CD4-positive, alpha-beta T cell treated with Interleukin-1 beta for 1 hour (primary cell): ENCODE measurements around the gene SEMA3A.

Experiments used
- DNase-seq, 2 donors: peaks; one replicate each; pipeline ENCODE4 v3.0.0-alpha.2; 2020 to 2022

Gene SEMA3A

DNA sequence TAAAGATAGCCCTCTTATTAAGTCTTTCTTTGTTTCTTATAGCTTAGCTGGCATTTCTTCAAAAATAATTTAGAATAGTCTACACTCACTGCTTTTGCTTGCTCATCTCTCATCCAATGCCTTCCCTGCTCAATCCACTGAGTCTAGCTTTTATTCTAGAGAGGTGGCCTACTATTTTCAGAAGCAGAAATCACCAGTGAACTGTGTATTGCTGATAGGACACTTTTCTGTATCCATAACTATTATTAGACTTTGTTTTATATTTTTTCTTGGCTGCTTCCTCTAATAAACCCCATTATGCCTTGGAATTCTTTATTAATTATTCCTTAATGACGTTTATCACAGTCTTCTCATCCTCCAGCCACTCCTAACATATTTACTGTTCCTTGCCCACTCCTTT is 206.8 kb downstream of the SEMA3A start:
- no peak for DNase-seq

DNA sequence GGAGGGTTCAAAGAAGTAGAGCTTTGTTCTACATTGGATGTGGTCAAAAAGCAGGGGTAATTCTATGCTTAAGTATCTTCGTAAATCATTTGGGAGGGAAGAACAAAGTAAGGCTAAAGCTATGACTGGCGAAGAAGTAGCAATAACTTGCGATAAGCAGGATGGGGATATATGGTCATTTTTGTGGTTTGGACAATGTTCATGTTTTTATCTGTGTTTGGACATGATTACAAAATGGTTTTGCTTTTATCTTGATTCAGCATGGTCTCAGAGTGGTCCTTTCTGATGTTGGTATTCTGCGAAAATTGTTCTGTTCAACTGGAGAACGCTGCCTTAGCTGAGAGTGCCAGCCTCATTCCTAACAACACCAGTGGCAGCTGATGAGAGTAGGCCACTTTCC is 208.8 kb downstream of the SEMA3A start:
- no peak for DNase-seq

DNA sequence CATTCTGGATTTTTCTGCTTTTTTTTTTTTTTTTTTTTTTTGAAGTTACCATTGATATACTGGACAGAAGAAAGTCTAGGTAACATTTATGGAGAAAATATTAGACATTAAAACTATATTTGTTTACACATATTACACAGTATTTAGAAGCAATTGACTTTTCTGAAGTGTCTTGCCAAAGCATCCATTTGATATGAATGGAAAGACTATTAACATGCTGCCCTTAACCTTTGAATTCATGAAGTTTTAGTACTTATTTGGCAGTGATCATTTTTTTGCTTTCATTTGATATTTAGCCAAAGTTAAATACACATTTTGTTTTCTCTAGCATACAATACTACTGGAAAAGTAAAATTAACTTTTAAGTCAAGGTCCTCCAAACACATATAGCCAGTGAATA is 210.0 kb downstream of the SEMA3A start:
- no peak for DNase-seq

DNA sequence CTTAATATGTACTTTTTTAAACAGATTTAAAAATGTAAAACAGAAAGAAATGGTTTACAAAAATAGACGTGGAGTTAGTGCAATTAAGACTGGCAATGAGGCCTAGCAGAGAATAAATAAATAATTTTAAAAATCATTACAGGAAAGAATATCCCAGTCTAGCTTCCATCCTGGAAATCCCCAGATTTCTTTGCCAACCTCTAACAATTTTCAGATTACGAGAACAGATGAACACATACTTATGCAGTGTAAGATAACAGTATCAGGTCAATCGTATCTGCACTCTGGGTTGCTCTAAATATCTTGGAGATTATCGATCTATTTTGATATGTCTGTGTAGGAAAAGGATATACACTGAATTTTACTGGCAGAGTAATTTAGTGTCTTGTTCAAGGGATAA is 210.5 kb downstream of the SEMA3A start:
- DNase-seq: no peak

DNA sequence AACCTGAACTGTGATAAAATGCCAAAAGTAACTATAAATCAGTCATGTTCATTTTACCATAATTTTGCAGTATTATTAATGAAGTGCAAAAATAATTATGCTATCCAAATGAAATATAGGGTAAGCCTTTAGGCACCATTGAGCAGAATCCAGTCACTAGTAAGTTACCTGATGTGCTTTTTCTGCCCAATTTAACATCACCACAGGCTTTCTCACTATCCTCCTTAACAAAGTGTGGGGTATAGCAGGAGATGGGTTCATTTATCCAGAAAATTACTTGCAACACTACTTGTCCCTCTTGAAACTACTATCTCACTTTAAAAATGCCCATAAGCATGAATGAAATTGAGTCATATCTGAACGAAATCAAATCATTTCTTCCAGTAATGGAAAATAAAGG is 211.0 kb downstream of the SEMA3A start:
- DNase-seq: no peak

DNA sequence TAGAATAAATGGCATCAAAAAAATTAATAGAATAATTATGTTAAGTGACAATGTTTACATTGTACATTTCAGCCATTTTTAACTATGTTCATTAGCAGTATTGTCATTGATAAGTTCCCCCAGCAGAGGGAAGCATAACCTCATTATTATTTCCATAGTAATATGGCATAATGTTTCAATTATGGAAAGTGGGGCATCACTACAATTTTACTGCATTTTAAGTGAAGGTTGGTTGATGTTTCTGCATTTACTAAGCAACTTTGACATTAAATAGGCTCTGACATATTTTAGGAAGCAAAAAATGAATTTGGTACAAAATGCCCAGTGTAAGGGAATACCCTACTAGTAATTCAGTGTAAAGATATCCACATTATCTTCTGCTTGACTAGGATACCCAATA is 218.3 kb downstream of the SEMA3A start:
- DNase-seq: peak in 1 of 2 donors; percentile 32

DNA sequence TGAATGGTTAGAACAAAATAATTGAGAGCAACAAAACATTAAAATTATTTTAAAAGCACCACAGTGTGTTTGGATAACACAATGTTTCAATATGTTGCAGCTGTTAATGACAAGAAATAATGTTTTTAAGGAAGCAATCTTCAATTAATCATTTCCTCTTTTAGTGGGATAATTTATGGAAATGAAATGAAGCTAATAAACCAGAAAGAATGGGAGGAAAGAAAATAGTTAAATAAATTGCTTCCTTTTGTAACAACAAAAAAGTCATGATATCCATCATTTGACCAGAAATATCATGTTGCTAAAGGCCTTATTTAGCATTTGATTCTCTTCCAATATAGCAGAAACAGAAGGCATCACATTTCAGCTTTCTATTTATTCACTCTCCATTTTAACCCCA is 224.5 kb downstream of the SEMA3A start:
- no peak for DNase-seq

DNA sequence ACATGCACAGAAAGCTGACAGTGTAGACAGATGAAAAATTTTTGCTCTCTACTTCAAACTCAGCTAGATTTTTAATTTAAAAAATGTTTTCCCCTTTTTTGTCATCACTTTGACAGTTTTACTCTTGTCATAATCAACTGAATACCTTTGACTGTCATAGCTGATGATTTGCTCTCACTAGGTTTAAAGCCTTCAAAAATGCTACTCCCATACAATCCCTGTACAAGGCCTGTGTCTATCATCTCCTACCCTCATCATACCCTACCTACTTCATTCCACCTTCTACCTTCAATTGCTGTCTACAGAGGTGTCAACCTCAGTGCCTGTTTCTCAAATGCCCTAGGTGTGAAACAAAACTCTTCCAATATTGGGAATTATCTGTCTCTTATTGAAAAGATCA is 230.3 kb downstream of the SEMA3A start:
- no peak for DNase-seq

DNA sequence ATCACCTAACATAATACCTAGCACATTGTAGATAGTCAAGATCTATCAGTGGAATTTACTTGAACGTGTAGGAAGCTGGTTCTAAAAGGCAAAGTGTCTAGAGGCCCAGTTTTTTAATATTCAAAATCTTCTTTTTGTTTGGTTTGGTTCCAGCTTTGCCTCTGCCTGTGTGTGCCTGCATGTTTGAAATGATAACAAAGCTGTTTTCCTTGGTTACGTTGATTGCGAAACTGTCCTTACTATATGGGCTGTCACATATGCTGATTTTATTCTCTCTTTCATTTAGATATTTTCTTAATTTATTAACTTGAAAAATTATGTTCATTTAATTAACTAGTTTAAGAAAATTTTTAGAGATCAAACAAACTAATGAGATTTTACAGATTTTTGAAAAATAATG is 237.3 kb downstream of the SEMA3A start:
- no peak for DNase-seq

DNA sequence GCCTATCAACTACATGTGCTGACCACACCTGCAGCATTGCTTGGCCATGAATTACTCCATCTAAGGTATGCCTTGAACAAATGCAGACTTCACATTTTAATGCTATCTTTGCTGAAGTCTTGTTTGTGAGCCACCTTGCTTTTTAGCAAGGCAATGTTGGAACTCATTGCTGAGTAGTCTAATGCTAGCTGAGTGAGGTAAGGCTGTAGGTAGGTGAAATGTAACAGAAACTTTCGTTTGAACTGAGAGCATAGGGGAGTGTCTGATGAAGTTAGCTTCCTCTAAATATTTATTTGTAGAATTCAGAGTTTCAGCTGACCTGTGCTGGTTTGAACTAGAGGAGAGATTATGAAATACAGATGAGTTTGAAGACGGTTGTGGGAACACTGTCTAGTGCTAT is 238.5 kb downstream of the SEMA3A start:
- DNase-seq: no peak

DNA sequence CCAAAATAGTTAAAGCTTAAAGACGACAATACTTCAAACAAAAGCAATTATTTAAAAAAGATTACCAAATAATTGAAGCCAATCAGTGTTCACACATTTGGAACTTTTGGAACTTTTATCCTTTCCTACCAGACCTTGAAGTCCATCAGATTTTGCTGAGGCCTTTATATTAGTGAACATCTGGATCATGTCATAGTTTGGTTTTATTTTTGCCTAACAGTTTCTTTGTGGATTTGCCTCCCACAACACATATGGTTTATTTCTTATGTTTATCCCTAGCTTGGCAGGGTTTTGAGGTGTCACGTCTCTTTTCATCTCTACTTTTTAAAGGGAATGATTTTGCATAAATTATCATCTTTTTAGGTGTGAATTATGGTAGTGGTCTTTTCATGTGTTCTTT is 242.4 kb downstream of the SEMA3A start:
- no peak for DNase-seq

DNA sequence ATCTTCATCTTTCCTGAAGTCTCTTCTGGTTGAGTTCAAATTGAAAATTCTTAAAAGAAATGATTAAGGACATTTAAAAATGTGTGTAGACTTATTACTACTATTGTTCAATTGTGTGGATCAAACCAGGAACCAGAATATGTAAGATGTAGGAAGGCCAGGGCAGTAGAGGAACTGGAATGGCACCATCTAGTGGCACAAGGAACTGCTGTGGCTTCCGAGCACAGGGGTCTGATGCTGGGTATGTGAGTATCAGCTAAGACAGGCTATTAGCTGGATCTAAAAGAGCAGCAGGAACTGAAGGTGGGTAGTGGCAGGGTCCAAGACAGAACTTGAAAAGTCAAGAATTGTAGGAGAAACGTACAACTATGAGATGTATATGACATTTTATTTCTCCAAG is 247.3 kb downstream of the SEMA3A start:
- DNase-seq: no peak

DNA sequence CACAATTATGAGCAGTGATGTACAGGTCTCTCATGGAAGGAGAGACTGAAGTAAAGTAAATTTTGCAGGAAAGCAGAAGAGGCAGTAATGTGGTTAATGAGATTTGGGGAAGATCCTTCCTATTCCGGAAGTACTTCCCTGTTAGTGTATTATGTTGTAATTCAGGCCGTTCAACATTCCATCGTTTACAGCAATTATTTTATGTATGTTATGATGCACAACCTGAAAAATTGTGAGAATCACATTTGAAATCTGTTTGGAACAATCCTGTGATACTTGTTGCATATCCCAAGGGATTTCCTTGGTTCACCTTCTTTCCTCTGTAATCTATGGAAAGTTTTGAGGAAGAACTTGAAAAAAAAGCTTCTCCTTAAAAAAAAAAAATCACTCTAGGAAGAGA is 247.8 kb downstream of the SEMA3A start:
- DNase-seq: no peak

DNA sequence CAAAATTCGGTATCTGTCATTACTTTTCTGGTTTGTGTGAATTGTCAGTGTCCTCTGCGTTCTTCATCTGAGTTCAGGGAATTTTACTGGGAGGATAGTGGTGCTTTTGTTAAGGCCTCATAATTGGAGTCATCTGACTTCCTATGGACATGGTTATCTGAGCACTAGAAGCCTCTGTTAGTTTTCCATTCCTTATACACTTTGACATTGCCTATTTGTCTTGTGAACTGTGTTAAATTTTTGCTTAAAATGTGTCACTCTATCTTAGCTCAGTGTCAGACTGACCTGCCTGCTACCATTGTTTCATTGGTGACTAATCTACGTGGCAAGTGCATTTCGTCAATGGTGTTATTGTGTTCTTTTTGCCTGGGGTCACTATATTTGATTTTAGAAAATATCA is 253.3 kb downstream of the SEMA3A start:
- DNase-seq: no peak

DNA sequence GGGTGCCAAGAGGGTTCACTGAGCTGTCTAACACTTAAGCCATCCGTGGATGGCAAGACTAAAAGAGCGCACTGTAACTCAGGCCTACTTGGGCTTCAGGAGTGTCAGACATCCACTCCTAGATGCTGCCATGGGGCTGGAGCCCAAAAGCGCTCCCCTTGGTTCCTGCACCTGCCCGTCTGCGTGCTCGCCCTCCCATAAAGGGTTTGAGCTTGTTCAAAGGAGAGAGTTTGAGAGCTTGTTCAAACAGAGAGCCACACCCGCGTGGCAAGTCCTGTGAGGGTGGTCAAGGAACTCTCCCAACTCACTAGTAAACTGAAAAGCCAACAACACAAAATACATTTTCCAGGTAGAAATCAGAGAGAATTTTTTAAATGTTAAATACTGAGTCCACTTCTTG is 256.7 kb downstream of the SEMA3A start:
- DNase-seq: no peak

DNA sequence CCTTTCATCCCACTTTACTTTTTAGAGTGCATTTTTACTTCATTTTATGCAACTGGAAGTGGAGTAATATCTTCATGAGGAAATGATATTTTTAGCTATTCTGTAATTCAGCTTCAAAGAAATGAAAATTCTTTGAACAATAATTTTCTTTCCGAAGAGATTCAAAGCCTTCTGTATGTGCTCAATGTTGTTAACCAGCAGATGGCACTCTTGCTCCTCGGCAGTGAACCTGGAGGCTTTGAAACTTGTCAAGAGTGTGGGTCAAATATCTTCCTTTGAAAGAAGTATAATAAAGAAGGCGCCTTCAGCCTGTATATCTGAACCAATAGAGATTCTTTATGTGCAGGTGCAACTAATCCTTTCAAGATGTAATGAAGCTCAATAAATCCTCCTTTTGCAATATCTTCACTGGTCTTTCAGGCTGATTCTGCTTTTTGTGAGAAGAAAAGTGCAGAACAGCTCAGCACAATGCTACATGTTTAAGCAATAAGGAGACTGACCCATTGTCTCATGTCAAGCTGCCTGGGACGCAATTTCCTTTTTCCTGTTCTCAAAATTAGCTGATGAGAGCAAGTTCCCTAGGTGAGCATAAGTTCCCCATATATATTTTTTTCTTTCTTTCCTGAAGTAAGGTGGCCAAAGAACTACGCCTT is 258.4 kb downstream of the SEMA3A start:
- DNase-seq: peak; percentile 26 to 42

DNA sequence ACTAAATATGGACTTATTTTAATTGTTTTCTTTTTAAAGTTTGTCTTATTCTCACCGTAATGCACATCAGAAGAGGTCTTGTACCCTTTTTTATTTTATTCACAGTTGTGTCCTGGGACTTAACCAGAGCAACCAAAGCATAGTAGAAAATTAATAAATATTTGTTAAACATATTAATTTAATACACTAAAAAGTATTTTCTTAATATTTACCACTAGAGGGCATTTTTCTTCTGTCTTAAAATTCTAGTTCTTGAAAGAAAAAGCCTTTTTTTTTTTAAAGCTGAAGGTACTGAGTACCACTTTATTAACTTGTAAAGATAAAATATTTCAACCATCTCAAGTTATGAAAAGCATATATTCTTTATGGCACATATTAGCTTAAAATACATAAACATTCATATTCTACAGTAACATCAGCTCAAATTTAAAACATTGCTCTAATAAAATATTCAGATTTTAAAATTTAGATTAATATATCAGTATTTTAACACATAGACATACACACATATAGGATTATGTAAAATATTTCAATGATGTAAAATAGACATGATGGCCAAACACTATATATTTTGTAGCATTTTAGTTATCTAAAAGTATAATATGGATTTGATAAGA is 260.4 kb downstream of the SEMA3A start:
- DNase-seq: no peak

DNA sequence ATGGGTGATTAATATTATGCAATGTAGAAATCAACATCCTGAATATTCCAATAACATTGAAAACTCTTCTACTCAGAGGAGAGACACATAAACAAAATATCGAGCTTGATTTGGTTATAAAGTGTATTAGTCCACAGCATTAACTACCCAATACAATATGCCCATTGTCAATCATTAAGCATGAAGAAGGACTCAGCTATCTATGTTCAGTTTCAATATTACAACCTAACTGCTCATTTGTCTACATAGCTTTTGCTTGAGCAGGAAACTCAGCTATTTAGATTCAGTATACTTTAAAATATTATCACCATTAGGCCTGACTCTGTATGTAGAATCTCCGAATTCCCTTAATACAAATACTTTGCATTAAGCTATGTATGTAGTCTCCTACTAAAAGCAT is 262.6 kb downstream of the SEMA3A start:
- no peak for DNase-seq

DNA sequence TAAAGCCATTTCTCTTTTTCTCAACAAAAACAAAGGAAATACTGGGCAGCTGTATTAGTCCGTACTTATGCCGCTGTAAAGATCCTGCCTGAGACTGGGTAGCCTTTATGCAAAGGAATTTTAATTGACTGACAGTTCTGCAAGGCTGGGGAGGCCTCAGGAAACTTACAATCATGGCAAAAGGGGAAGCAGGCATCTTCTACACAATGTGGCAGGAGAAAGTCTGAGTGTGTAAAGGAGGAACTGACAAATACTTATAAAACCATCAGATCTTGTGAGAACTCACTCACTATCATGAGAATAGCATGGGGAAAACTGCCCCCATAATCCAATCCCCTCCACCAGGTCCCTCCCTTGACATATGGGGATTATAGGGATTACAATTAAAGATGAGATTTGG is 264.3 kb downstream of the SEMA3A start:
- no peak for DNase-seq

DNA sequence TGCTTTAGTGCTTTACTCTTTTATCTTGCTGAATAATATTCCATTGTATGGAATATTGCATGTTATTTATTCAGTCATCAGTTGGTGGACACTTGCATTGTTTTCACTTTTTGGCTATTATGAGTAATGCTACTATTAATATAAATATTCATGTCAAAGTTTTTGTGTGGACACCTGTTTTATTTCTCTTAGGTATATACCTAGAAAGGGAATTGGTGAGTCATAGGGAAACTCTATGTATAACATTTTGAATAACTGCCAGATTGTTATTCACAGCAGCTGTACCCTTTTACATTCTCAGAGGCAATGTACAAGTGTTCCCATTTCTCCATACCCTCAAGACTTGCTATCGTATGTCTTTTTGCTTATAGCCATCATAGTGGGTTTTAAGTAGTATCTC is 268.7 kb downstream of the SEMA3A start:
- no peak for DNase-seq

DNA sequence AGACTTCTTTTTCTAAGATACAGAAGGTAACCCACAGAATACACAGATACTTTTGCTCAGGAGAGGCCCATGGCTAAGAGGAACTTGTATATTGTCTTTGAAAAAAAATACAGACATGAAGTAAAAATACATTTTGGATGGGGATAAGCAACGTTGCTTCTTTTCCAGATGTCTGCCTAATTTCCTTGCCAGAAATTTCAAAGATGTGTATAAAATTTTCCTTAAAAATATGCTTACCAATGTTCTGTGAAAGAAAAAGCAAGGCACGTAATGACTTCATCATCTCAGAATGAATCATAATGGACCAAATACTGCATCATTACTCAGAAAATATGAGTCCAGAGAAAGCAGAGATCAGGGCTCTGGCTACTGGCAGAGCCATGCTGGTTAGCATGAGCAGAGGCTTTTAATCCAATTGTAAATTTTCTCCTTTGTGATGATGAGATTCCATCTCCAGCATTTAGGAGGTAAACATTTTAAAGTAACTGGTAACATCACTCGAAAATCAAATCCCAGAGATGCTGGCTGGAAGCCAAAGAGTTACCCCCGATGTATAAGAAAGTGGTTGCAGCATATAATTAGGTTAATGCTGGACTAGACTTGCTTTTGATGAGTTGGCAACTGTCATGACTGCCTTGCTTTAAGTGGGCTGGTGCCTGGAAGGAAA is 272.5 kb downstream of the SEMA3A start:
- DNase-seq: no peak

DNA sequence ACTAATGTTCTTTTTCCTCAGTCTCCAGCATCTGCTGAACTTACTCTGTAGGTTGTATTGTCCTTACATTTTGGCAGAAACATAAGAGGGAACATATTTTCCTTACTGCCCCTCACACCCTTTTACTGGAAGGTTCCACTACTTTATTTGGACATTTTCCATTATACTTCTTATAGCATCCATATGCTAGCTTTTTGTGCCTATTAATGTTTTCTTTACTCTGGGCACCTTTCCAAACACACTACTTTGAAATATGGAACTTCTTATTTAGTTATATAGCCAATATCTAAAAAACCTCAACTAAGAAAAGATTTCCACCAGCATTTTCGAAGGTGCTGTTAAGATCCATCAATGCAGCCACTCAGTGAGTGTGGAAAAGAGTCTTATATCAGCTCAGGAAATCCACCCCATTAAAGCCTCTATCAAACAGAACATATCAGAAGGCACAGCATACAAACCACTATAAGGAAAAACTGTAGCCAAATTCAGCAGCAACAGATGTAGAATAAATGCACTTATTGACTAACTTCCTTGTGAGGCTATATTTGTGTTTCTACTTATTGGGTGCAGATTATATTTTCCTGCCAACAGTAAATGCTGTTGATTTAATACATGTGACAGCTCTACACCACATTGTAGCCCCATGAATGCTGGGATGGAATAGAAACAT is 273.2 kb downstream of the SEMA3A start:
- DNase-seq: no peak

DNA sequence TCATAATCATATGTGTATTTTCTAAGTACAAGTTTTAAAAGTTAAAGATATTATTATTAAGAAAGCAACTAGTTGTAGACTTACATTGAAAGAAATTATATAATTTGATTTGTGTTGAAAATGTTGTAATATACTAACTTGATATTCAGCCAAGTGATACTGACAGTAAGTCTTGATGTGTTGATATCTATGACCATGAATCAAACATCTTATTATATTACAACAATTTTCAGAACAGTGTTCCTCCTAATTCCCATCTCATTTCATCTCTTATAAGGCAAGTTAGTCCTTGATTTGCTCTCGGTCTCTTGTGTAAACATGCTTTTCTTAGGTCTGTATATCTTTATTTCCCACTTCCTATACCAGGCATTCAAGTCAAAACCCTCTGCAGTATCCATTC is 276.4 kb downstream of the SEMA3A start:
- DNase-seq: no peak

DNA sequence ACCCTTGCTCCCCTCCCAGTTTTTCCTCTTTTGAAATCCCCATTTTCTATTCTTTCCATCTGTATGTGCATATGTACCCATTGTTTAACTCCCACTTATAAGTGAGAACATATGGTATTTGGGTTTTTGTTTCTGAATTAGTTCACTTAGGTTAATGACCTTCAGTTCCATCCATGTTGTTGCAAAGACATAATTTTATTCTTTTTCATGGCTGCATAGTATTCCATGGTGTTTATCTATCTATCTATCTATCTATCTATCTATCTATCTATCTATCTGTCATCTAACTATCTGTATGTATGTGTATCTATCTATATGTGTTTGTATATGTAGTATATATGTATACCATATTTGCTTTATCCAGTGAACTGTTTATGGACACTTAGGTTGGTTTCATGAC is 281.4 kb downstream of the SEMA3A start:
- DNase-seq: no peak
